ENCODE measurements around the gene GFOD2. TPM values are rescaled to one million over a fixed set of nuclear protein-coding genes. Genes with fewer than 3 reads are reported as not detected.

Gene GFOD2
- total RNA-seq, 4 donors from 2014 or later: 10.5 to 24.6 (median 17.2) TPM

DNA sequence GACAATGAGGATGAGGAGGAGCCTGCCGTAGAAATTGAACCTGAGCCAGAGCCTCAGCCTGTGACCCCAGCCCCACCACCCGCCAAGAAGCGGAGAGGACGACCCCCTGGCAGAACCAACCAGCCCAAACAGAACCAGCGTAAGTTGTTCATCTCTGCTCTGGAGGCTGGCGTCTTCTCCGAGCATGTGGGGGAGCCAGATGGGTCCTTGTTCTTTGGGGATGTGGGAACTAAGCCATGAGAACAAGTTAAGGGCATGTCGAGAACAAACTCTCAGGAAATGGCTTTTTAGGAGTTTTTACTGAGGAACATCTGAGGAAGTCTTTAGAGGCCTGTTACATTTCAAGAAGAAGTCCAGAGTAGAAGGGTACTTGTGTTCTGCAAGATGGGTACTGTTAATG lies 82.4 kb downstream of the GFOD2 start:
- H3K36me3 ChIP-seq: peaks cover 0 to 80% (median 23%) of the 10 kb centered on the region in 3 donors
- WGBS, 2 donors: 87 to 88% methylated on average over 8 of the region's 8 CpGs

DNA sequence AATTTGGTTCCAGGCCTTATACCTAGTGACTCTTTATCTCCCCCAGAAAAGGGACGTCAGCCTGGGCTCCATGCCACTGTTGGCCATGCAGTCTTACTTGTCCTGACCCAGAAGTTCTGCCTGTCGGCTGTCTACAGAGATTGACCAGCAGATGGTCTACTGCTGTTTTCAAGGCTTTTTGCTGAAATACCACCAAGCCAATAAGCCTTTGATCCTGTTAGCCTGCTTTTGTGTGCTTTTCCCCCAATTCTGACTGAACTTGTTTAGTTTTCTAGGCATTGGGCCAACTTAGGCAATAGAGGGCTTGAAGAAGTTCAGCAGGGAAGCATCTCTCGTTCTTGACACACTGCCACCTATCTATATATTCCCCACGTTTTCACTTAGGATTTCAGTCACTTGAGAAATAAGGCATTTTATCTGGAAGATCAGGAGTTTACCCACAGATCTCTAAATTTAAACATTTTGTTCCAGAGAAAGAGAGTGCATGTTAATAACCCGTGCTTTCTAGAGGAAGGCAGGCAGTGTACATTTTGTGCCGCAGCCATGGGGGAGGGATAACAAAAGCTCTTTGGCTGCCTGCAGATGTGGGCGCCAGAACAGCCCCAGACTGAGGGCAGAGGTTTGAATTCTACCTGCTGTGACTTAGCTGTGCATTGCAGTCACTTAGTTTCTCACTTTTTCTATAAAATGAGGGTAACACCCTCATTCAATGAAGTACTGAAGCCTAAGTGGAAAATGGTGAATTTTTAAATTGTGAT lies 86.5 kb downstream of the GFOD2 start:
- Histone ChIP-seq H3K4me1 (peaks cover 0 to 4% (median 0%) of the 10 kb centered on the region in 4 donors), H3K27ac (peak overlapping the region in 3 of 4 donors; percentile 38 to 83 (median 80)), H3K4me3 (no peak overlapping the region), H3K36me3 (peaks cover 5 to 95% (median 31%) of the 10 kb centered on the region in 3 donors), H3K9me3 (no peaks in the 10 kb centered on the region), H3K27me3 (no peaks in the 10 kb centered on the region)
- WGBS, 2 donors: 40 to 48% methylated on average over 7 of the region's 7 CpGs
- TF ChIP-seq POLR2A (IDR thresholded peaks at IDR 0.05) (peak in 1 of 2 donors; percentile 12), EP300 (IDR thresholded peaks at IDR 0.05) (peak in 1 of 2 donors; percentile 28)
- TF ChIP-seq, protein P1, sequence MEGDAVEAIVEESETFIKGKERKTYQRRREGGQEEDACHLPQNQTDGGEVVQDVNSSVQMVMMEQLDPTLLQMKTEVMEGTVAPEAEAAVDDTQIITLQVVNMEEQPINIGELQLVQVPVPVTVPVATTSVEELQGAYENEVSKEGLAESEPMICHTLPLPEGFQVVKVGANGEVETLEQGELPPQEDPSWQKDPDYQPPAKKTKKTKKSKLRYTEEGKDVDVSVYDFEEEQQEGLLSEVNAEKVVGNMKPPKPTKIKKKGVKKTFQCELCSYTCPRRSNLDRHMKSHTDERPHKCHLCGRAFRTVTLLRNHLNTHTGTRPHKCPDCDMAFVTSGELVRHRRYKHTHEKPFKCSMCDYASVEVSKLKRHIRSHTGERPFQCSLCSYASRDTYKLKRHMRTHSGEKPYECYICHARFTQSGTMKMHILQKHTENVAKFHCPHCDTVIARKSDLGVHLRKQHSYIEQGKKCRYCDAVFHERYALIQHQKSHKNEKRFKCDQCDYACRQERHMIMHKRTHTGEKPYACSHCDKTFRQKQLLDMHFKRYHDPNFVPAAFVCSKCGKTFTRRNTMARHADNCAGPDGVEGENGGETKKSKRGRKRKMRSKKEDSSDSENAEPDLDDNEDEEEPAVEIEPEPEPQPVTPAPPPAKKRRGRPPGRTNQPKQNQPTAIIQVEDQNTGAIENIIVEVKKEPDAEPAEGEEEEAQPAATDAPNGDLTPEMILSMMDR (IDR thresholded peaks at IDR 0.05): no peak
- no peak for DNase-seq (ENCODE audit: low spot score in 2 of 2)

More for the DNA sequence above, 82.4 kb downstream of the GFOD2 start:
- H3K9me3 ChIP-seq: no peaks in the 10 kb centered on the region
- peaks cover 0 to 4% (median 0%) of the 10 kb centered on the region in 4 donors for H3K4me1 ChIP-seq
- no peaks in the 10 kb centered on the region for H3K27me3 ChIP-seq
- no peak for DNase-seq (ENCODE audit: low spot score in 2 of 2)
- TF ChIP-seq EP300 (IDR thresholded peaks at IDR 0.05): no peak
- peak overlapping the region in 1 of 4 donors; percentile 28 for H3K27ac ChIP-seq
- no peak overlapping the region for H3K4me3 ChIP-seq

- TF ChIP-seq EP300 (IDR thresholded peaks at IDR 0.05) (no peak), POLR2A (IDR thresholded peaks at IDR 0.05) (no peak)
- TF ChIP-seq, protein P1 (IDR thresholded peaks at IDR 0.05): no peak
- Histone ChIP-seq H3K27ac (no peak overlapping the region), H3K9me3 (no peaks in the 10 kb centered on the region), H3K27me3 (no peaks in the 10 kb centered on the region), H3K36me3 (peaks cover 5 to 99% (median 44%) of the 10 kb centered on the region in 3 donors), H3K4me1 (peaks cover 0 to 4% (median 0%) of the 10 kb centered on the region in 4 donors), H3K4me3 (no peak overlapping the region)
- DNase-seq (ENCODE audit: low spot score in 2 of 2): no peak
- 92 to 93% methylated on average over 14 of the region's 14 CpGs for WGBS, 2 donors
These were observed 90.9 kb downstream of the GFOD2 start for GRCh38 chr16:67628216-67628615.

Other genes starting within 250 kb of the GFOD2 start
- gene ATP6V0D1, start 238.2 kb downstream of the GFOD2 start, total RNA-seq: 100 to 1,000 TPM in 1 of 4 donors, 10 to 100 TPM in 3; 55.1 to 113 (median 73.7) TPM
- not detected for gene AGRP, start 235.8 kb downstream of the GFOD2 start, total RNA-seq
- gene RIPOR1, start 190.5 kb downstream of the GFOD2 start, total RNA-seq: 100 to 1,000 TPM in 2 of 4 donors, 10 to 100 TPM in 2; 50.6 to 112 (median 85.1) TPM
- gene CTCF, start 156.8 kb downstream of the GFOD2 start, total RNA-seq: 10 to 100 TPM; 26.1 to 39.6 (median 31.8) TPM
- gene CARMIL2, start 74.2 kb downstream of the GFOD2 start, total RNA-seq: 1 to 10 TPM in 3 of 4 donors, under 1 TPM in 1; 0.66 to 6.5 (median 1.7) TPM
- 10 to 100 TPM; 18.0 to 32.3 (median 20.7) TPM for gene ACD, start 59.1 kb downstream of the GFOD2 start, total RNA-seq
- gene PARD6A, start 58.4 kb downstream of the GFOD2 start, total RNA-seq: 10 to 100 TPM in 2 of 4 donors, 1 to 10 TPM in 2; 3.7 to 16.2 (median 9.9) TPM
- gene ENKD1, start 52.6 kb downstream of the GFOD2 start, total RNA-seq: 10 to 100 TPM; 32.6 to 53.8 (median 45.6) TPM
- gene C16orf86, start 52.5 kb downstream of the GFOD2 start, total RNA-seq: 10 to 100 TPM; 15.9 to 31.2 (median 25.5) TPM
- 10 to 100 TPM in 3 of 4 donors, 1 to 10 TPM in 1; 8.1 to 19.5 (median 12.0) TPM for gene RANBP10, start 87.2 kb upstream of the GFOD2 start, total RNA-seq
- gene TSNAXIP1, start 87.6 kb upstream of the GFOD2 start, total RNA-seq: 1 to 10 TPM; 2.8 to 8.4 (median 4.0) TPM
- gene THAP11, start 123.0 kb upstream of the GFOD2 start, total RNA-seq: 10 to 100 TPM; 47.1 to 74.3 (median 60.9) TPM
- gene NUTF2, start 127.6 kb upstream of the GFOD2 start, total RNA-seq: 100 to 1,000 TPM in 2 of 4 donors, 10 to 100 TPM in 2; 54.4 to 137 (median 105) TPM
- 100 to 1,000 TPM in 1 of 4 donors, 10 to 100 TPM in 3; 51.3 to 101 (median 59.2) TPM for gene CENPT, start 128.4 kb upstream of the GFOD2 start, total RNA-seq
- 10 to 100 TPM; 36.7 to 62.4 (median 55.6) TPM for gene EDC4, start 153.7 kb upstream of the GFOD2 start, total RNA-seq
- 10 to 100 TPM in 1 of 4 donors, 1 to 10 TPM in 3; 2.0 to 15.1 (median 3.9) TPM for gene NRN1L, start 165.6 kb upstream of the GFOD2 start, total RNA-seq
- gene PSKH1, start 173.9 kb upstream of the GFOD2 start, total RNA-seq: 10 to 100 TPM; 22.2 to 30.8 (median 24.2) TPM
- gene CTRL, start 212.5 kb upstream of the GFOD2 start, total RNA-seq: 1 to 10 TPM in 3 of 4 donors, under 1 TPM in 1; 0.87 to 3.6 (median 1.6) TPM
- 10 to 100 TPM; 22.9 to 57.6 (median 39.4) TPM for gene PSMB10, start 217.5 kb upstream of the GFOD2 start, total RNA-seq
- 10 to 100 TPM; 17.9 to 43.9 (median 26.8) TPM for gene LCAT, start 224.8 kb upstream of the GFOD2 start, total RNA-seq
- 100 to 1,000 TPM in 2 of 4 donors, 10 to 100 TPM in 2; 82.0 to 127 (median 101) TPM for gene SLC12A4, start 249.3 kb upstream of the GFOD2 start, total RNA-seq